Measurements from ENCODE around the gene AK1.
A peak's percentile ranks its signal among the peaks of the same experiment; 100 is the strongest.
"Not testable (repeated sequence)": the region's sequence is repeated elsewhere in the genome, so short reads cannot be mapped to it uniquely, and the experiment has no call there.

Gene AK1

GRCh38 chr9:127881715-127882114 lies 4.2 kb upstream of the AK1 start:
- DNase-seq = not testable (repeated sequence)

- DNase-seq = no peak
These were observed 2.7 kb upstream of the AK1 start for GRCh38 chr9:127880143-127880542.

- no peak for DNase-seq
These were observed 1.3 kb upstream of the AK1 start for GRCh38 chr9:127878652-127879390.

- no peak for DNase-seq
These were observed 651 bp upstream of the AK1 start for GRCh38 chr9:127878001-127878651.

- DNase-seq = no peak
These were observed 512 bp downstream of the AK1 start for GRCh38 chr9:127876764-127877562.

- no peak for DNase-seq
These were observed 1.3 kb downstream of the AK1 start for GRCh38 chr9:127876026-127876763.

GRCh38 chr9:127875306-127875966 lies 2.0 kb downstream of the AK1 start:
- no peak for DNase-seq

GRCh38 chr9:127874301-127875221 lies 2.9 kb downstream of the AK1 start:
- no peak for DNase-seq

- DNase-seq = no peak
These were observed 3.6 kb downstream of the AK1 start for GRCh38 chr9:127873886-127874285.

GRCh38 chr9:127873223-127873691 lies 4.2 kb downstream of the AK1 start:
- DNase-seq = no peak

GRCh38 chr9:127872369-127873222 lies 4.9 kb downstream of the AK1 start:
- no peak for DNase-seq

- no peak for DNase-seq
These were observed 5.9 kb downstream of the AK1 start for GRCh38 chr9:127871531-127871930.

- no peak for DNase-seq
These were observed 6.6 kb downstream of the AK1 start for GRCh38 chr9:127870887-127871286.

- not testable (repeated sequence) for DNase-seq
These were observed 7.4 kb downstream of the AK1 start for GRCh38 chr9:127870153-127870491.

GRCh38 chr9:127869310-127870152 lies 7.9 kb downstream of the AK1 start:
- peak; percentile 45 for DNase-seq

GRCh38 chr9:127868278-127868902 lies 9.1 kb downstream of the AK1 start:
- DNase-seq = no peak

- no peak for DNase-seq
These were observed 9.9 kb downstream of the AK1 start for GRCh38 chr9:127867356-127868277.

GRCh38 chr9:127866535-127866934 lies 10.9 kb downstream of the AK1 start:
- DNase-seq = no peak

All from NCI-H2107 (cell line).